ENCODE data around the gene GLIS1.

DNA sequence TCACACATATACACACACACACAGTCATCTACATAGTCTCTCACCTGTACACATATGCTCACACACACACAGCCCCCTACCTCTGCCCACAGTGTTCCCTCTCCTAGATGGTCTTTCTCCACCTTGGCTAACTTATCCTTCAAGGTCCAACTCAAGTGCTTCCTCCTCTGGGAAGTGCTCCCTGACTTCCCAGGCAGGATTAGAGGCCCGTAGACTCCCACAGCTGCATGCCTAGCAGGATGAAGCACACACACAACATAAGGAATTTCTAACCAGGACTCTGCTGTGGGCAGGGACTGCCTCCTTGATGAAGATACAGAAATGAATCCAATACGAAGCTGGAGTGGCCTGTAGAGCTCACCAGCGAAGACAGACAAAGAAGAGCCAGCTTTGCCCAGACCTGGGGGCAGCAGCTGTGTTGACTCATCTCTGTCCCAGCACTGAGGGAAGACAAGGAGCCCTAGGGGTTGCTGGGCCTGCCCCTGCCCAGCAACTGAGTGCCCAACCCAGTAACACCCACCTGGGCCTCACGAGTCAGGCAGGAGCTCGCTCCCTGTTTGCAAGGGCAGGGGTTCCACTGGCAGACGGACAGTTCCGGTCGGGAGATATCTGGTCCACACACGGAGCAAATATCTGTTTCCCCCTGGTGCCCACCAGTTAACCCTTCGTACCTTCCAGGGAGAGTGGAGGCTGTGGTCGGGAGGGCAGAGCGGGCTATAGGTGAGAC is 178.9 kb downstream of the GLIS1 start:
- TF ChIP-seq, protein P1, sequence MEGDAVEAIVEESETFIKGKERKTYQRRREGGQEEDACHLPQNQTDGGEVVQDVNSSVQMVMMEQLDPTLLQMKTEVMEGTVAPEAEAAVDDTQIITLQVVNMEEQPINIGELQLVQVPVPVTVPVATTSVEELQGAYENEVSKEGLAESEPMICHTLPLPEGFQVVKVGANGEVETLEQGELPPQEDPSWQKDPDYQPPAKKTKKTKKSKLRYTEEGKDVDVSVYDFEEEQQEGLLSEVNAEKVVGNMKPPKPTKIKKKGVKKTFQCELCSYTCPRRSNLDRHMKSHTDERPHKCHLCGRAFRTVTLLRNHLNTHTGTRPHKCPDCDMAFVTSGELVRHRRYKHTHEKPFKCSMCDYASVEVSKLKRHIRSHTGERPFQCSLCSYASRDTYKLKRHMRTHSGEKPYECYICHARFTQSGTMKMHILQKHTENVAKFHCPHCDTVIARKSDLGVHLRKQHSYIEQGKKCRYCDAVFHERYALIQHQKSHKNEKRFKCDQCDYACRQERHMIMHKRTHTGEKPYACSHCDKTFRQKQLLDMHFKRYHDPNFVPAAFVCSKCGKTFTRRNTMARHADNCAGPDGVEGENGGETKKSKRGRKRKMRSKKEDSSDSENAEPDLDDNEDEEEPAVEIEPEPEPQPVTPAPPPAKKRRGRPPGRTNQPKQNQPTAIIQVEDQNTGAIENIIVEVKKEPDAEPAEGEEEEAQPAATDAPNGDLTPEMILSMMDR (conservative IDR thresholded peaks at IDR 0.05): no peak
- no peak for TF ChIP-seq ZFX (IDR thresholded peaks at IDR 0.05)
